ENCODE data around the gene SUPT16H. TPM values are rescaled to one million over a fixed set of nuclear protein-coding genes. Genes with fewer than 3 reads are reported as not detected.

The SUPT16H gene
- total RNA-seq, 4 donors from 2014 or later = 52.7 to 74.3 (median 60.5) TPM

DNA sequence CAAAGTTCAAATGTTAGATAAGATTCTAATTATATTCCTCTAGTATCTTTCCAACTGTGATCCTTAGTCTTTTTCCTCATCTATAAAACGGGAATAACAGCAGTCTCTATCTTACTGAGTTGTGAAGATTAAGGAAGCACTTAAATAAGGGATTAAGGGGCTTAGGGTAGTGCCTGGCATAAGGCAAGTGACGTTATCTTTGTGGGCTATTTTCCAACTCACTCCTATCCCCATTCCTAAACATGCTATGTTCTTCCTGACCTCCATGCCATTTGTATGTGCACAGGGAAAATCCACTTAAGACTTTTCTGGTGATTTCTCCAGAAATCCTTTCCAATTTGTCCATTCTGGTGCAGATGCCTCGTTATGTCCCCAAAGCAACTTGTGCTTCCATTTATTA, 33.3 kb downstream of the SUPT16H start:
- intact Hi-C loops (cut with DNase I) = loop anchor here (10.0 kb wide), 1 partner anchor 54 kb away; no protein-coding TSS in a partner anchor
- TF ChIP-seq, protein P1, sequence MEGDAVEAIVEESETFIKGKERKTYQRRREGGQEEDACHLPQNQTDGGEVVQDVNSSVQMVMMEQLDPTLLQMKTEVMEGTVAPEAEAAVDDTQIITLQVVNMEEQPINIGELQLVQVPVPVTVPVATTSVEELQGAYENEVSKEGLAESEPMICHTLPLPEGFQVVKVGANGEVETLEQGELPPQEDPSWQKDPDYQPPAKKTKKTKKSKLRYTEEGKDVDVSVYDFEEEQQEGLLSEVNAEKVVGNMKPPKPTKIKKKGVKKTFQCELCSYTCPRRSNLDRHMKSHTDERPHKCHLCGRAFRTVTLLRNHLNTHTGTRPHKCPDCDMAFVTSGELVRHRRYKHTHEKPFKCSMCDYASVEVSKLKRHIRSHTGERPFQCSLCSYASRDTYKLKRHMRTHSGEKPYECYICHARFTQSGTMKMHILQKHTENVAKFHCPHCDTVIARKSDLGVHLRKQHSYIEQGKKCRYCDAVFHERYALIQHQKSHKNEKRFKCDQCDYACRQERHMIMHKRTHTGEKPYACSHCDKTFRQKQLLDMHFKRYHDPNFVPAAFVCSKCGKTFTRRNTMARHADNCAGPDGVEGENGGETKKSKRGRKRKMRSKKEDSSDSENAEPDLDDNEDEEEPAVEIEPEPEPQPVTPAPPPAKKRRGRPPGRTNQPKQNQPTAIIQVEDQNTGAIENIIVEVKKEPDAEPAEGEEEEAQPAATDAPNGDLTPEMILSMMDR (IDR thresholded peaks at IDR 0.05) = no peak
- TF ChIP-seq POLR2A (IDR thresholded peaks at IDR 0.05; ENCODE audit: low read depth) (no peak), POLR2AphosphoS5 (IDR thresholded peaks at IDR 0.05) (no peak), EP300 (IDR thresholded peaks at IDR 0.05) (no peak)
- H3K27me3 ChIP-seq = no peaks in the 10 kb centered on the region
- no peaks in the 10 kb centered on the region for H3K4me1 ChIP-seq
- no peak overlapping the region for H3K4me3 ChIP-seq
- no peaks in the 10 kb centered on the region for H3K9me3 ChIP-seq
- H3K36me3 ChIP-seq = peaks cover 39 to 51% (median 48%) of the 10 kb centered on the region in 4 donors
- no peak for DNase-seq (ENCODE audit: extremely low spot score)
- WGBS = 81% methylated on average over 2 of the region's 3 CpGs
- no peak overlapping the region for H3K27ac ChIP-seq (replicated peaks in 1 of 4)

DNA sequence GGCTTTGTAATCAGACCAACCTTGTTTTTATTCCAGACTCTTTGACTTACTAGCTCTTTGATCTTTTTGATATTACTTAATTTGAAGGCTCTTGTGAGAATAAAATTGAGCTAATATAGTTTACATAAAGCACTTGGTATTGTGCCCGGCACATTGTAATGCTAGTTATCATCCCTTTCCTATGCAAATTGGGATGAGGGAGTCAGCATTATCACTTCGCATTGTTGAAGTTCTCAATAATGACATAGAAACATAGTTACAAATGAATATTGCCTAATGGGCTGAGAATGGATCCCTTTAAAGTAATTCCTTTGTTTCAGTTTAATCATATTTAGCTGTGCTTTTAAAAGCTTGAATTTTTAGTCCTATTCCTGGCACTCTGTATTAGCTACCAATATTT, 36.6 kb downstream of the SUPT16H start:
- WGBS = 59% methylated on average over 2 of the region's 2 CpGs
- Histone ChIP-seq H3K9me3 (no peaks in the 10 kb centered on the region), H3K27me3 (no peaks in the 10 kb centered on the region), H3K4me1 (no peaks in the 10 kb centered on the region), H3K4me3 (no peak overlapping the region), H3K27ac (replicated peaks in 1 of 4) (no peak overlapping the region), H3K36me3 (peaks cover 11 to 18% (median 15%) of the 10 kb centered on the region in 4 donors)
- TF ChIP-seq POLR2AphosphoS5 (IDR thresholded peaks at IDR 0.05) (no peak), EP300 (IDR thresholded peaks at IDR 0.05) (no peak), POLR2A (IDR thresholded peaks at IDR 0.05; ENCODE audit: low read depth) (no peak)
- TF ChIP-seq, protein P1 (IDR thresholded peaks at IDR 0.05) = no peak
- no peak for DNase-seq (ENCODE audit: extremely low spot score)
- intact Hi-C loops (cut with DNase I) = no loop called here

DNA sequence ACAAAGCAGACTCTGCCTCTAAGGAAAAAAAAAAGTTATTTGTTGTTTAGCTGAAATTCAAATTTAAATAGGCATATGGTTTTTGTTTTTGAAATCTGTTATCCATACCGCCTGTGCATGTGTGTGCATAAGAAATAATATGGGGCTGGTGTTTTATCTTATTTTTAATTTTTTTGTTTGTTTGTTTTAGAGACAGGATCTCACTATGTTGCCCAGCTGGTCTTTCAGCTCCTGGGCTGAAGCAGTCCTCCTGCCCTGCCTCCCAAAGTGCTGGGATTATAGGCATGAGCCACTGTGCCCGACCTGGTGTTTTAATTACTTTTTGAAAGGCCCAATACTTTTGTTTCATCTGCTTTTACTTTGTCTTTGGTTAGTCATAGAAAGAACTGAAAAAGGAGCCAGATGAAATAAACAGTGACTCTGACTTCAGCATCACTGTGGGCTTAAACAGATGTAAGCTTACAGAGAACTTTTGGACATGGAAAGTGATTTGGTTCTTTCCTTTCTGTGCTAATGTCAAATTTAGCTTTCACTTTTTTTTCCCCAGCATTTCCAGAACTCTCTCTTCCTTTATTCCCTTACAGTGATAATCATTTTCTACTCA, 37.2 kb downstream of the SUPT16H start:
- TF ChIP-seq EP300 (IDR thresholded peaks at IDR 0.05) = no peak
- TF ChIP-seq POLR2A (IDR thresholded peaks at IDR 0.05; ENCODE audit: low read depth) = no peak
- TF ChIP-seq, protein P1 (IDR thresholded peaks at IDR 0.05) = no peak
- TF ChIP-seq POLR2AphosphoS5 (IDR thresholded peaks at IDR 0.05) = no peak
- WGBS = 56% methylated on average over 2 of the region's 2 CpGs
- DNase-seq (ENCODE audit: extremely low spot score) = no peak
- H3K4me1 ChIP-seq = no peaks in the 10 kb centered on the region
- H3K36me3 ChIP-seq = peaks cover 7 to 12% (median 9%) of the 10 kb centered on the region in 4 donors
- H3K9me3 ChIP-seq = no peaks in the 10 kb centered on the region
- H3K27ac ChIP-seq (replicated peaks in 1 of 4) = no peak overlapping the region
- no peak overlapping the region for H3K4me3 ChIP-seq
- intact Hi-C loops (cut with DNase I) = no loop called here
- no peaks in the 10 kb centered on the region for H3K27me3 ChIP-seq

DNA sequence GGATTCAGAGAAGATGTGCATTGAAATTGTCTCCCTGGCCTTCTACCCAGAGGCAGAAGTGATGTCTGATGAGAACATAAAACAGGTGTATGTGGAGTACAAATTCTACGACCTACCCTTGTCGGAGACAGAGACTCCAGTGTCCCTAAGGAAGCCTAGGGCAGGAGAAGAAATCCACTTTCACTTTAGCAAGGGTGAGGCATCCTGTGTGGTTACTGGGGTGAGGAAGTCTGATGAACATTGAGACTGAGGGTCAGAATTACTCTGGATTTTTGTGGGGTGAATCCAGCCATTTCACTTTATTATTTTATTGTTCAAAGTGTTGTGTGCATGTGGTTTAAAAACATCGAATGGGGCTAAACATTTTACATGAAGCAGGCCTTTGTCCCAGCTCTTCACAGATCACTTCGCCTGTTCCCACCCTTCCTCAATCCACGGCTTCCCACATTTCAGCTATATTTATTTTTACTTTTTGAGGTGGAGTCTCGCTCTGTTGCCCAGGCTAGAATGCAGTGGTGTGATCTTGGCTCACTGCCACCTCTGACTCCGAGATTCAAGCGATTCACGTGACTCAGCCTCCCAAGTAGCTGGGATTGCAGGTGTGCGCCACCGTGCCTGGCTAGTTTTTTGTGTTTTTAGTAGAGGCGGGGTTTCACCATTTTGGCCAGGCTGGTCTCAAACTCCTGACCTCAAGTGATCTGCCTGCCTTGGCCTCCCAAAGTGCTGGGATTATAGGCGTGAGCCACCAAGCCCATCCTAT, 40.6 kb downstream of the SUPT16H start:
- no peaks in the 10 kb centered on the region for H3K4me1 ChIP-seq
- no peaks in the 10 kb centered on the region for H3K36me3 ChIP-seq
- no peak overlapping the region for H3K4me3 ChIP-seq
- peaks cover 0 to 5% (median 0%) of the 10 kb centered on the region in 4 donors for H3K27me3 ChIP-seq
- H3K9me3 ChIP-seq = no peaks in the 10 kb centered on the region
- intact Hi-C loops (cut with DNase I) = no loop called here
- no peak for TF ChIP-seq EP300 (IDR thresholded peaks at IDR 0.05)
- TF ChIP-seq POLR2AphosphoS5 (IDR thresholded peaks at IDR 0.05) = no peak
- TF ChIP-seq POLR2A (IDR thresholded peaks at IDR 0.05; ENCODE audit: low read depth) = no peak
- TF ChIP-seq, protein P1 (IDR thresholded peaks at IDR 0.05) = no peak
- WGBS = 81% methylated on average over 13 of the region's 13 CpGs
- DNase-seq (ENCODE audit: extremely low spot score) = no peak
- no peak overlapping the region for H3K27ac ChIP-seq (replicated peaks in 1 of 4)
